ENCODE results near the gene UBE2F. TPM values are rescaled to one million over a fixed set of nuclear protein-coding genes. Genes with fewer than 3 reads are reported as not detected.
A peak's percentile ranks its signal among the peaks of the same experiment; 100 is the strongest.

The UBE2F gene
- total and polyA plus RNA-seq, 5 experiments from 2014 or later: 33.9 to 67.3 (median 41.5) TPM

DNA sequence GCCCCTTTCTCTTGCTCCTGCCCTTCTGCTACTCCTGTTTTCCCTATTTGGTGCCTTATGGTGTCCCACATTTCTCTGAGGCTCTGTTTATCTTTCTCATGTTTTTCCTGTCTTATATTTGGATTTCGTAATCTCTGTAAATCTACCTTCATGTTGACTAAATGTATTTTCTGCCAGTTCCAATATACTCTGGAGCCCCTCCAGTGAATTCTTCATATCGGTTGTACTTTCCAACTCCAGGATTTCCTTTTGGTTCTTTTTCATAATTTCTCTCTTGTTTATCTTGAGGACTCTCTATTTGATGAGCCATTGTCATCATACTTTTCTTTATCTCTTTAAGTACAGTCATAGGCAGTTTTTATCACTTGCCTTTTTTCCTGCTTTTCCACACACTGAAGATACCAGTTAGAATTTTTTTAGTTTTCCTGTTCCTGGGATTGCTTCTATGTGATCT lies 113.1 kb downstream of the UBE2F start:
- H3K27ac Mint-ChIP-seq: no peak overlapping the region

GRCh38 chr2:238080518-238080917 lies 113.7 kb downstream of the UBE2F start:
- POLR2A ChIA-PET: no interaction called here
- DNase-seq (no peak), ATAC-seq (no peak)
- peaks cover 0 to 3% (median 0%) of the 10 kb centered on the region in 9 donors for H3K9me3 Mint-ChIP-seq
- no peaks in the 10 kb centered on the region for H3K27me3 Mint-ChIP-seq
- peaks cover 18 to 81% (median 41%) of the 10 kb centered on the region in 3 donors for H3K36me3 Mint-ChIP-seq
- H3K4me1 Mint-ChIP-seq: peaks cover 0 to 4% (median 0%) of the 10 kb centered on the region in 4 donors
- no peak overlapping the region for H3K27ac Mint-ChIP-seq
- H3K4me3 Mint-ChIP-seq: no peak overlapping the region

More for the DNA sequence above, 113.1 kb downstream of the UBE2F start:
- H3K27me3 Mint-ChIP-seq: no peaks in the 10 kb centered on the region
- peaks cover 0 to 3% (median 0%) of the 10 kb centered on the region in 9 donors for H3K9me3 Mint-ChIP-seq
- ATAC-seq: no peak
- peaks cover 18 to 81% (median 43%) of the 10 kb centered on the region in 3 donors for H3K36me3 Mint-ChIP-seq
- H3K4me3 Mint-ChIP-seq: no peak overlapping the region
- peaks cover 0 to 4% (median 0%) of the 10 kb centered on the region in 4 donors for H3K4me1 Mint-ChIP-seq
- POLR2A ChIA-PET: no interaction called here
- no peak for DNase-seq

- POLR2A ChIA-PET: no interaction called here
- peak overlapping the region in 1 of 10 donors; percentile 21 for H3K27ac Mint-ChIP-seq
- ATAC-seq: no peak
- H3K36me3 Mint-ChIP-seq: peaks cover 18 to 81% (median 45%) of the 10 kb centered on the region in 3 donors
- peaks cover 0 to 4% (median under 1%) of the 10 kb centered on the region in 4 donors for H3K4me1 Mint-ChIP-seq
- DNase-seq: no peak
- peaks cover 0 to 3% (median 0%) of the 10 kb centered on the region in 9 donors for H3K9me3 Mint-ChIP-seq
- H3K27me3 Mint-ChIP-seq: no peaks in the 10 kb centered on the region
- H3K4me3 Mint-ChIP-seq: no peak overlapping the region
Observed at GRCh38 chr2:238081150-238081549, 114.3 kb downstream of the UBE2F start.

DNA sequence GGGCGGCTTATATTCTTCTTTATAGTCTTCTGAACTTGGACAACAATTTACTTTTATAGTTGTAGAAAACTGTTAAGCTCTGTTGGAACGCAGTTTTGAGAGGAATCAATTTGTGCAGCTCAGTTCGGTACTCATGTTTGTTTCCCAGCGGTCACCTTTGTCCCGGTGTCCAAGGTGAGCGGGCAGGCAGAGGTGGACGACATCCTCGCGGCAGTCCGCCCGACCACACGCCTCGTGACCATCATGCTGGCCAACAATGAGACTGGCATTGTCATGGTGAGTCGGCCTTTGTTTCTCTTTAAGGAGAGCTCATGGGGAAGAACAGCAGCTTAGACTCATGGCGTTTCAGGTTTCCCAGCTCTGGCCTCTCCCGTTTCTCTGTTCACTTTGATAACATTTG lies 114.7 kb downstream of the UBE2F start:
- Mint-ChIP-seq H3K4me1 (peaks cover 0 to 2% (median under 1%) of the 10 kb centered on the region in 4 donors), H3K27me3 (no peaks in the 10 kb centered on the region), H3K4me3 (no peak overlapping the region), H3K27ac (peak overlapping the region in 1 of 10 donors; percentile 21), H3K36me3 (peaks cover 18 to 78% (median 44%) of the 10 kb centered on the region in 3 donors), H3K9me3 (peaks cover 0 to 3% (median 0%) of the 10 kb centered on the region in 9 donors)
- ATAC-seq: no peak
- POLR2A ChIA-PET: no interaction called here
- no peak for DNase-seq

DNA sequence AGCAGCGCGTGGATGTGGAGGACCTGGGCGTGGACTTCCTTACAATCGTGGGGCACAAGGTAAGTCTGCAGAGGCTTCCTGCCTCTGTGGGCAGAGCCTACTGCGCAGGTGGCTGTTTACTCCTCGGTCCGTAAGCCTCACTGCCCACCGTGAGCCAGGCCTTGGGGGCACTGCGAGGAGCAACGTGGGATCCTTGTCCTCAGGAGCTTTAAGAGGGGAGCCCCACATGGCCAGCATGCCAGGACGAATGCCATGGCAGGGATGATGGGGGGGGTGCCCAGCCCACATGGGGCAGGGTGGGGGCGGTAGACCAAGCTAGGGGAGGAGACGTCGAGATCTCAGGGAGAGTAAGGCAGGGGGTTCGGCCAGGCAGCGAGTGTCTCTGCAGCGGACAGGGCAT lies 115.3 kb downstream of the UBE2F start:
- DNase-seq (no peak), ATAC-seq (no peak)
- no peaks in the 10 kb centered on the region for H3K9me3 Mint-ChIP-seq
- H3K36me3 Mint-ChIP-seq: peaks cover 14 to 74% (median 41%) of the 10 kb centered on the region in 3 donors
- POLR2A ChIA-PET: interaction anchor here (0.6 kb wide), 1 partner anchor 145 kb away, joined by 3 read pairs; no protein-coding TSS in a partner anchor
- H3K27ac Mint-ChIP-seq: no peak overlapping the region
- peak overlapping the region in 1 of 10 donors; percentile 20 for H3K4me3 Mint-ChIP-seq
- no peaks in the 10 kb centered on the region for H3K27me3 Mint-ChIP-seq
- peaks cover 0 to 4% (median 3%) of the 10 kb centered on the region in 4 donors for H3K4me1 Mint-ChIP-seq

- Mint-ChIP-seq H3K4me1 (peaks cover 0 to 8% (median 4%) of the 10 kb centered on the region in 4 donors), H3K4me3 (no peak overlapping the region), H3K27ac (no peak overlapping the region), H3K36me3 (peaks cover 8 to 69% (median 35%) of the 10 kb centered on the region in 3 donors), H3K9me3 (no peaks in the 10 kb centered on the region), H3K27me3 (no peaks in the 10 kb centered on the region)
- ATAC-seq (no peak), DNase-seq (no peak)
- POLR2A ChIA-PET: no interaction called here
Observed at GRCh38 chr2:238082827-238083226, 116.0 kb downstream of the UBE2F start.

GRCh38 chr2:238083919-238084318 lies 117.1 kb downstream of the UBE2F start:
- H3K4me1 Mint-ChIP-seq: peaks cover 0 to 8% (median 4%) of the 10 kb centered on the region in 4 donors
- POLR2A ChIA-PET: interaction anchor here (0.7 kb wide), 1 partner anchor 81 kb away, joined by 4 read pairs; no protein-coding TSS in a partner anchor
- no peaks in the 10 kb centered on the region for H3K9me3 Mint-ChIP-seq
- ATAC-seq: no peak
- H3K27ac Mint-ChIP-seq: no peak overlapping the region
- DNase-seq: no peak
- H3K36me3 Mint-ChIP-seq: peaks cover 8 to 60% (median 33%) of the 10 kb centered on the region in 3 donors
- H3K27me3 Mint-ChIP-seq: no peaks in the 10 kb centered on the region
- H3K4me3 Mint-ChIP-seq: no peak overlapping the region

DNA sequence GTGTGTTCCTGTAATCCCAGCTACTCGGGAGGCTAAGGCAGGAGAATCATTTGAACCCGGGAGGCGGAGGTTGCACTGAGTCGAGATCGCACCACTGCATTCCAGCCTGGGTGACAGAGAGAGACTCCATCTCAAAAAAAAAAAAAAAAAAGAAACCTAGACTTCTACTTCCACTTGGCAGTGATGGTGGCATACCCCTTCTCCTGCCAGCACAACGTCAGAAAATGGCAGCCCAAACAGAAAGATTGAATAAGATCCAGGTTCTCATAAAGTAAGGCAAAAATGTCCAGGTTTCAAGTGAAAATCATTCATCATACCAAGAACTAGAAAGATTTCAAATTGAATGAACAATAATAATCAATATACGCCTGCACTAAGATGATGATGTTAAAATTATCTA lies 117.9 kb downstream of the UBE2F start:
- DNase-seq: no peak
- no peak for ATAC-seq
- Mint-ChIP-seq H3K27me3 (no peaks in the 10 kb centered on the region), H3K4me3 (no peak overlapping the region), H3K27ac (no peak overlapping the region), H3K9me3 (no peaks in the 10 kb centered on the region), H3K36me3 (peaks cover 5 to 59% (median 32%) of the 10 kb centered on the region in 3 donors), H3K4me1 (peaks cover 0 to 8% (median 4%) of the 10 kb centered on the region in 4 donors)
- POLR2A ChIA-PET: no interaction called here

GRCh38 chr2:238085899-238086298 lies 119.1 kb downstream of the UBE2F start:
- Mint-ChIP-seq H3K27ac (no peak overlapping the region), H3K4me1 (peaks cover 0 to 8% (median 4%) of the 10 kb centered on the region in 4 donors), H3K9me3 (no peaks in the 10 kb centered on the region), H3K36me3 (peaks cover 0 to 51% (median 24%) of the 10 kb centered on the region in 3 donors), H3K27me3 (no peaks in the 10 kb centered on the region), H3K4me3 (no peak overlapping the region)
- POLR2A ChIA-PET: no interaction called here
- DNase-seq (no peak), ATAC-seq (no peak)

GRCh38 chr2:238087211-238087610 lies 120.4 kb downstream of the UBE2F start:
- Mint-ChIP-seq H3K4me3 (no peak overlapping the region), H3K4me1 (peaks cover 0 to 8% (median 3%) of the 10 kb centered on the region in 4 donors), H3K27me3 (no peaks in the 10 kb centered on the region), H3K27ac (peak overlapping the region in 1 of 10 donors; percentile 32), H3K9me3 (no peaks in the 10 kb centered on the region), H3K36me3 (peaks cover 0 to 38% (median 13%) of the 10 kb centered on the region in 3 donors)
- DNase-seq (no peak), ATAC-seq (no peak)
- POLR2A ChIA-PET: no interaction called here

DNA sequence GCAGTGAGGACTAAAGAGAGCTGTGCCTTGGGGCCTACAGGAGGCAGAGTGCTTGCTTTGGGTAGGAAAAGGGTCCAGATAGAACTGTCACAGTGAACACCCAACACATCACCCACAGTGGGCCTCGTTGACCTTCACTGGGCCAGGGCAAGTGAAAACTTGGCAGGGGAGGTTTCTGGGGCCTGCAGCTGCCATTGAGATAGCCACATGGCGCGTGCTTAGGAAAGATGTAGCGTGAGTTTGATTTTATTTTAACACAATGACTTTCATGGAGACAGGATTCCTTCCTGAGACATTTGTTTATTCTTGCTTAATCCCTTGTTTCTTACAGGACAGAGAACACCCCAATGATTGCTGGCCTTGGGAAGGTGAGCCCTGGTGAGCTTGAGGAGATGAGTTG lies 124.1 kb downstream of the UBE2F start:
- ATAC-seq (no peak), DNase-seq (no peak)
- POLR2A ChIA-PET: no interaction called here
- no peaks in the 10 kb centered on the region for H3K27me3 Mint-ChIP-seq
- peaks cover 0 to 8% (median 3%) of the 10 kb centered on the region in 4 donors for H3K4me1 Mint-ChIP-seq
- peak overlapping the region in 3 of 10 donors; percentile 41 to 83 (median 47) for H3K27ac Mint-ChIP-seq
- H3K4me3 Mint-ChIP-seq: no peak overlapping the region
- no peaks in the 10 kb centered on the region for H3K9me3 Mint-ChIP-seq
- H3K36me3 Mint-ChIP-seq: peaks cover 0 to 9% (median 4%) of the 10 kb centered on the region in 3 donors

GRCh38 chr2:238091436-238092060 lies 124.7 kb downstream of the UBE2F start:
- Mint-ChIP-seq H3K4me1 (peaks cover 0 to 8% (median 3%) of the 10 kb centered on the region in 4 donors), H3K27me3 (no peaks in the 10 kb centered on the region), H3K27ac (peak overlapping the region in 2 of 10 donors; percentile 83 to 89), H3K9me3 (no peaks in the 10 kb centered on the region), H3K4me3 (no peak overlapping the region), H3K36me3 (peaks cover 0 to 9% (median 2%) of the 10 kb centered on the region in 3 donors)
- ATAC-seq: no peak
- DNase-seq: no peak
- POLR2A ChIA-PET: no interaction called here
